ENCODE data around the gene GUCD1.

DNA sequence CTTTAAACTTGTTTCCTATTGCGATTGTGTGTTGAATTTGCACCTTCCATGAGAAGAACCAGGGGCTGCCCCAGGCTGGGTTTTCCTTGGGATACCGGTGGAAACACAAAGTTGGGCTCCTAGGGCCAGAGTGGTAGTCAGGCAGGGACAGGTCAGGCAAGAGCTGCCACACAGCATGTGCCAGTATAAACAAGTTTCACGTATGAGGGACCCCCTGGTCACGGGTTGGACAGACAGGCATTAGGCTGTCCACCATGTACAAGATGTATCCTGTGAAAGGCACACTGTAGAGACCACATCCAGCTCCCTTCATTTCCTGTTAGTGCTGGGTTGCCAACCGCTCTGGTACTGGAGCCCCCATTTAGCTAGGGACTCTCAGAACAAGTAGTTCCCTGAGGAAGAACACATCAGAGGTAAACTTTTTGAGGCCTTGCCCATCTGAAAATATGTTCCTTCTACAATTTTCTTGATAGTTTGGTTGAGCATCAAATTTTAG lies 51.0 kb downstream of the GUCD1 start:
- TF ChIP-seq, protein P1, sequence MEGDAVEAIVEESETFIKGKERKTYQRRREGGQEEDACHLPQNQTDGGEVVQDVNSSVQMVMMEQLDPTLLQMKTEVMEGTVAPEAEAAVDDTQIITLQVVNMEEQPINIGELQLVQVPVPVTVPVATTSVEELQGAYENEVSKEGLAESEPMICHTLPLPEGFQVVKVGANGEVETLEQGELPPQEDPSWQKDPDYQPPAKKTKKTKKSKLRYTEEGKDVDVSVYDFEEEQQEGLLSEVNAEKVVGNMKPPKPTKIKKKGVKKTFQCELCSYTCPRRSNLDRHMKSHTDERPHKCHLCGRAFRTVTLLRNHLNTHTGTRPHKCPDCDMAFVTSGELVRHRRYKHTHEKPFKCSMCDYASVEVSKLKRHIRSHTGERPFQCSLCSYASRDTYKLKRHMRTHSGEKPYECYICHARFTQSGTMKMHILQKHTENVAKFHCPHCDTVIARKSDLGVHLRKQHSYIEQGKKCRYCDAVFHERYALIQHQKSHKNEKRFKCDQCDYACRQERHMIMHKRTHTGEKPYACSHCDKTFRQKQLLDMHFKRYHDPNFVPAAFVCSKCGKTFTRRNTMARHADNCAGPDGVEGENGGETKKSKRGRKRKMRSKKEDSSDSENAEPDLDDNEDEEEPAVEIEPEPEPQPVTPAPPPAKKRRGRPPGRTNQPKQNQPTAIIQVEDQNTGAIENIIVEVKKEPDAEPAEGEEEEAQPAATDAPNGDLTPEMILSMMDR (conservative IDR thresholded peaks at IDR 0.05), result no peak
- TF ChIP-seq ZFX (IDR thresholded peaks at IDR 0.05), result no peak

All from C4-2B (cell line).